SJCRH30 (cell line): Measurements from ENCODE around the gene CKAP2L. TPM values are rescaled to one million over a fixed set of nuclear protein-coding genes. Genes with fewer than 3 reads are reported as not detected.
A peak's percentile ranks its signal among the peaks of the same experiment; 100 is the strongest.

Experiments used
- DNase-seq, 2 experiments: peaks; one replicate each; pipeline ENCODE4 v3.0.0-alpha.2; 2015 to 2020
- H3K27ac ChIP-seq: fragments of 250-450 bp; sonication (Bioruptor Pico); 2 replicates; pipeline ENCODE4 v1.5.1; 2020; ENCODE audit warnings: mild to moderate bottlenecking, moderate library complexity
- H3K27me3 ChIP-seq: fragments of 250-450 bp; sonication (Bioruptor Pico); 2 replicates; pipeline ENCODE4 v1.5.1; 2020; ENCODE audit warnings: mild to moderate bottlenecking, moderate library complexity
- H3K36me3 ChIP-seq: fragments of 250-450 bp; sonication (Bioruptor Pico); 2 replicates; pipeline ENCODE4 v1.5.1; 2020; ENCODE audit warnings: mild to moderate bottlenecking, moderate library complexity
- H3K4me1 ChIP-seq: fragments of 250-450 bp; sonication (Bioruptor Pico); 2 replicates; pipeline ENCODE4 v1.5.1; 2020; ENCODE audit warnings: mild to moderate bottlenecking, moderate library complexity
- H3K4me3 ChIP-seq: fragments of 250-450 bp; sonication (Bioruptor Pico); 2 replicates; pipeline ENCODE4 v1.5.1; 2020; ENCODE audit warnings: mild to moderate bottlenecking, moderate library complexity
- H3K9me3 ChIP-seq: fragments of 250-450 bp; sonication (Bioruptor Pico); replicated peaks from 2 replicates; pipeline ENCODE4 v1.5.1; 2020; ENCODE audit warnings: mild to moderate bottlenecking, moderate library complexity
- total RNA-seq: library from RNA; depleted of rRNA; stranded (reverse); fragments of >200 nt; shearing (Covaris generic); gene quantifications from 2 replicates; pipeline ENCODE4 v1.2.3, GENCODE V29; 2014

CKAP2L gene
- total RNA-seq, 1 experiment from 2014 or later: 33.7 TPM

DNA sequence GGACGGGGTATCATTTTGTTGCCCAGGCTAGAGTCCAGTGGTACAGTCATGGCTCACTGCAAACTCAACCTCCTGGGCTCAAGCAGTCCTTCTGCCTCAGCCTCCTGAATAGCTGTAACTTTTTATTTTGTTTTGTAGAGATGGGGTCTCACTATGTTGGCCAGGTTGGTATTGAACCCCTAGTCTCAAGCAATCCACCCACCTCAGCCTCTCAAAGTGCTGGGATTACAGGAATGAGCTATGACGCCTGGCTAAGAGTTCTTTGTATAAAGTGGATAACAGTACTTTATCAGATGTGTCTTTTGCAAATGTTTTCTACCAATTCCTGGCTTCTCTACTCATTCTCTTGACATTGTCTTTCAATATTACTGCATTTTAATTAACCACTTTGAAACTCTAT, 60.7 kb downstream of the CKAP2L start:
- H3K4me3 ChIP-seq: no peak overlapping the region
- H3K27ac ChIP-seq: no peak overlapping the region
- H3K36me3 ChIP-seq: no peaks in the 10 kb centered on the region
- DNase-seq: no peak
- H3K4me1 ChIP-seq: no peaks in the 10 kb centered on the region
- H3K9me3 ChIP-seq: no peaks in the 10 kb centered on the region
- H3K27me3 ChIP-seq: no peaks in the 10 kb centered on the region; the same call in 1 of the 2 replicates

DNA sequence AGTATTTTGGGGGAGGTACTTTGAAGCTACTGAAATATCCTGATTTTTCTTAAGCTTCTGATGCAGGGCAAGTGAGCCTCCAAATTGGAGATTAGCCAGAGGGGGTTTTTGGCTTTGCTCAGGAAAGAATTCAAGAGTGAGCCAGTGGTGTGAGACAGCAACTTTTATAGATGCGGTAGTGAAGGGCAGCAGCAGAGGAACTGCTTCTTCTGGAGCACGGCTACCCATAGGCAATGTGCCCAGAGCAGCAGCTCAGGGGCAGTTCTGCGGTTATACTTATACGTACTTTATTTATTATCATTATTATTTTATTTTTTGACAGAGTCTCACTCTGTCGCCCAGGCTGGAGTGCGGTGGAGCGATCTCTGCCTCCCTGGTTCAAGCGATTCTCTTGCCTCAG, 63.4 kb downstream of the CKAP2L start:
- DNase-seq: no peak
- no peaks in the 10 kb centered on the region for H3K27me3 ChIP-seq
- H3K4me3 ChIP-seq: no peak overlapping the region

DNA sequence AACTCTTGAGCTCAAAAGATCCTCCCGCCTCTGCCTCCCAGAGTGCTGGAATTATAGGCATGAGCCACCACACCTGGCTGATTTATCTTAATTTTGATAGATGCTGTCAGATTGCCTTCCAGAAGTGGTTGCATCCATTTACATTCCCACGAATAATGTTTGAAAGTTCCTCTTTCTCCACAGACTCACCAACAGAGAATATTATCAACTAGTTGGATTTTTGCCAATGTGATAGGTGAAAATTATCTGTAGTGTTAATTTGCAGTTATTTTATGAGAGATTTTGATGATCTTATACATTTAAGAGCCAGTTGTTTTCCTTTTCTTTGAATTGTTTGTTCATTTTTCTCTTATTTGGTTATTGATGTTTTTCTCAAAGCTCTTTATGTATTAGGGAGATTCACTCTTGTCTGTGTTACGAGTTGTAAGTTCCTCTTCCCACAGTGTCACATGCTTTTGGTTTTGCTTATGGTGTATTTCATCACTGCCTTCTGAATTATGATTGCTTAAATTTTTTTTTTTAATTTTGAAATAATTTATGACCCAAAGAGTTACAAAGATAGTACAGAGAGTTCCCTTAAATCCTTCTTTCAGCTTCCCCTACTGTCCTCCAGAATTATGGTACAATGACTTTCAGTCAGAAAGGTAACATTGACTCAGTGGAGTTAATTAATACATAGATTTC, 64.3 kb downstream of the CKAP2L start:
- Histone ChIP-seq H3K4me3 (no peak overlapping the region), H3K27me3 (no peaks in the 10 kb centered on the region), H3K36me3 (no peaks in the 10 kb centered on the region), H3K9me3 (no peaks in the 10 kb centered on the region), H3K4me1 (no peaks in the 10 kb centered on the region), H3K27ac (no peak overlapping the region)
- DNase-seq: no peak

More for the DNA sequence above, 63.4 kb downstream of the CKAP2L start:
- H3K9me3 ChIP-seq: no peaks in the 10 kb centered on the region
- no peaks in the 10 kb centered on the region for H3K4me1 ChIP-seq
- H3K27ac ChIP-seq: no peak overlapping the region
- H3K36me3 ChIP-seq: no peaks in the 10 kb centered on the region

DNA sequence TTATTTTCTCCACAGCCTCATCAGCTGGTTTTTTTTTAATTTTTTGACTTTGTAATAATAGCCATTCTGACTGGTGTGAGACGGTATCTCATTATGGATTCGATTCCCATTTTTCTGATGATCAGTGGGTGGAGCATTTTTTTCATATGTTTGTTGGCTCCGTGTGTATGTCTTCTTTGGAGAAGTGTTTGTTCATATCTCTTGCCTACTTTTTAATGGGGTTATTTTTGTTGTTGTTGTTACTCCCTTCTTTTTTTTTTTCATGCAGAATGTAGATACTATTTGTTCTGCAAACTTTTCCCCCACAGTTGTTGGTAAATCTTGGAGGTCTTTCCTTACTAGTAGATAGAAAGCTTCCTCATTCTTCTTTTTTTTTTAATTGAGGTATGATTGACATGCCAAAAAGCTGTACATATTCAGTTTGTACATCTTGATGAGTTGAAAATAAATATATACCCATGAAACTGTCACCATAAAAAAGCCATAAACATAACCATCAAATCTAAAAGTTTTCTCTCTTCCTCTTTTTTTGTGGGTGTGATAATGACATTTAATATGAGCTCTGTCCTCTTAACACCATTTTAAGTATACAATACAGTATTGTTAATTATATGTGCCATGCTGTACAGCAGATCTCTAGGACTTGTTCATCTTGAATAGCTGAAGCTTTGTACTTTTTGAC, 65.4 kb downstream of the CKAP2L start:
- H3K4me1 ChIP-seq: no peaks in the 10 kb centered on the region
- H3K9me3 ChIP-seq: no peaks in the 10 kb centered on the region
- H3K36me3 ChIP-seq: no peaks in the 10 kb centered on the region
- no peak for DNase-seq
- H3K4me3 ChIP-seq: no peak overlapping the region
- H3K27me3 ChIP-seq: no peaks in the 10 kb centered on the region
- no peak overlapping the region for H3K27ac ChIP-seq

DNA sequence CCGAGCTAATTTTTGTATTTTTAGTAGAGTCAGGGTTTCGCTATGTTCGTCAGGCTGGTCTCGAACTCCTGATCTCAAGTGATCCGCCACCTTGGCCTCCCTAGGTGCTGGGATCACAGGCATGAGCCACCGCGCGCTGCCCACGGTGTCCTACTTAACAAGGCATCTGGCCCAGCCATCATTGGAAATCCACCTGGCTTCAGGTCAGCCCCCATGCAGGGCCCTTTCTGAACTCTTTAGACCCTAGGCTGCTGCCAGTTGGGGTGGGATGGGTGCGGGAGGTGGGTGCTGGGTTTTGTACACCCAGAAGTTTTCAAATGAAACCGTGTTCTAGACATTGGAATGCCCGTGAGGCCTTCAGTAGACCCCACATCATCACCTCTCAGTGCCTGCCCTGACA, 70.2 kb downstream of the CKAP2L start:
- Histone ChIP-seq H3K9me3 (no peaks in the 10 kb centered on the region), H3K27me3 (0 out of 2 replicates have a peak, but pooled peaks cover 3% of the 10 kb centered on the region), H3K4me3 (no peak overlapping the region), H3K4me1 (peaks cover 10% of the 10 kb centered on the region), H3K27ac (no peak overlapping the region), H3K36me3 (no peaks in the 10 kb centered on the region)
- no peak for DNase-seq

DNA sequence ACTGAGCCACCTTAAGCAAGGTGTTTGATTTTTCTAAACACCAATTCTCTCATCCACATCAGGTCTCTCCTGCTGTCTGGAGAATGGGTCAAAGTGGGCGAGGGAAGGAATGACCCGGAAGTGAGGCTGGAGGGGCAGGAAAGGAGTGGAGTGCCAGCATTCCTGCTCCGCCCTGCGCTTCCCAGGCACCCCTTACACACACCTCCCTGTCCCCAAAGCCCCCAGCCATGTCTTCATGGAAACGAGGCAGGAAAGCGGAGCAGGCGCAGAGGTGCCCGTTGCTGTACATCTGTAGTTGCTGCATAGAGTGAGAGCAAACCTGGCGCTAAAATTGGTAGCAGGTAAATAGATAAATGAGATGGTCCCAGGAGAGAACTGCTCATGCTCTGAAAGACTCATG, 70.8 kb downstream of the CKAP2L start:
- H3K4me1 ChIP-seq: peaks cover 10% of the 10 kb centered on the region
- DNase-seq: no peak
- H3K9me3 ChIP-seq: no peaks in the 10 kb centered on the region
- H3K36me3 ChIP-seq: no peaks in the 10 kb centered on the region
- H3K27ac ChIP-seq: no peak overlapping the region
- H3K27me3 ChIP-seq: 0 out of 2 replicates have a peak, but pooled peaks cover 3% of the 10 kb centered on the region
- no peak overlapping the region for H3K4me3 ChIP-seq

DNA sequence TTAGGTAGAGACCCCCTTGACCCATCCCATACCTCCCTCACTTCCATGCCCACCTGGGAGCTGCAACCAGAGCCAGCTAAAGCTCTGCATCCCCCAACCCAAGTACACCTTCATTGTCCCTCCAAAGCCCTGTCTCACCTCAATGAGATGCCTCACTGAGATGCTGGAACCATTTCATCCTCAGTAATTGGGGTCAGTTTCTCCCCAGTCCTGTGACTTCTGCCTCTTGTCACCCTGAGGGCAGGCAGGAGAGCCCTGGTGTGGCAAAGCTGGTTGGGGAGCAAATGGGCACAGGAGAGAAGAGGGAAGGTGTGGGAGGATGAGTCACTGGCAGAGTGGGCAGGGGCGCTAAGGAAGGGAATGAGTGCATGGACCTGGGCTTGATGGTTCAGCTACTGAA, 71.5 kb downstream of the CKAP2L start:
- H3K4me3 ChIP-seq: no peak overlapping the region
- peaks cover 10% of the 10 kb centered on the region for H3K4me1 ChIP-seq
- no peaks in the 10 kb centered on the region for H3K9me3 ChIP-seq
- no peak for DNase-seq
- no peaks in the 10 kb centered on the region for H3K36me3 ChIP-seq
- 0 out of 2 replicates have a peak, but pooled peaks cover 3% of the 10 kb centered on the region for H3K27me3 ChIP-seq
- H3K27ac ChIP-seq: no peak overlapping the region

DNA sequence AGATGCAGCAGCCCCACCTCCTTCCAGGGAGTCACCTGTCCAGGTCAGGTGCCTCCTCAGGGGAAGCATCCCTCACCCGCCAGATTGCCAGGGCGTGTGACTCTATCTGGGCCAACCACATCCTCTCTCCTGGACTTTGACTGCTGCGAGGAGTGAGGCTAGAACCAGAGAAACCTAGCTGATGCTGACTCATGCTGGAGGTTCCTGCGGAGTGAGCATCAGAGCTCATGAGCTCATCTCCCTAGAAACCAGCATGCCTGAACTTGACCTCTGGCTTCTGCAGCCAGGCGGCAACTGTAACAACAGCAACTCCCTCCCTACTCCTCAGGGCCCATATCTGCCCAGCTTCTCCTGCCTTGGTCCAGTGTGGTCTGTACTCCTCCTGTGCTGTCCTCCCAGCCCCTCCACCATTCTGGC, 71.9 kb downstream of the CKAP2L start:
- DNase-seq: peak; percentile 67 to 69
- H3K27me3 ChIP-seq: 0 out of 2 replicates have a peak, but pooled peaks cover 3% of the 10 kb centered on the region
- no peak overlapping the region for H3K27ac ChIP-seq
- no peaks in the 10 kb centered on the region for H3K9me3 ChIP-seq
- H3K4me1 ChIP-seq: peaks cover 10% of the 10 kb centered on the region
- no peaks in the 10 kb centered on the region for H3K36me3 ChIP-seq
- H3K4me3 ChIP-seq: no peak overlapping the region

DNA sequence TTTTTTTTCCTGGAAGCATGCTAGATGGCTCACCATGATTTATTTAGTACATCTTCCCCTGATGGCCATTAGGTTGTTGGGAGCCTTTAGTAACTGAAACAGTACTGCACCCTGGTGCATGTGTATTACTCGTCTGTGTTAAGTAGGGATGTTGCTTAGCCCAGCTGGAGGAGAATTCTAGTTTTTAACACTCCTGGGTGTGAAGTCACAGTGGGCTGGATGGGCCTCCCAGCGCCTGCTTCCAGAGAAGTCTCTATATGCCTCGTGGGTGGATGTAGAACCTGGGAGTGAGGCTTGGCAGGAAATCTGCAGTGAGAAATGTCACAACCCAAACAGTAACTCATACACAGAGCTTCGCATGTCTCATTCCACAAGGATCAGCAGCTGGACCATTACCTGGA, 72.5 kb downstream of the CKAP2L start:
- no peaks in the 10 kb centered on the region for H3K36me3 ChIP-seq
- no peak for DNase-seq
- no peaks in the 10 kb centered on the region for H3K9me3 ChIP-seq
- peaks cover 10% of the 10 kb centered on the region for H3K4me1 ChIP-seq
- H3K27me3 ChIP-seq: 0 out of 2 replicates have a peak, but pooled peaks cover 3% of the 10 kb centered on the region
- no peak overlapping the region for H3K27ac ChIP-seq
- H3K4me3 ChIP-seq: no peak overlapping the region

DNA sequence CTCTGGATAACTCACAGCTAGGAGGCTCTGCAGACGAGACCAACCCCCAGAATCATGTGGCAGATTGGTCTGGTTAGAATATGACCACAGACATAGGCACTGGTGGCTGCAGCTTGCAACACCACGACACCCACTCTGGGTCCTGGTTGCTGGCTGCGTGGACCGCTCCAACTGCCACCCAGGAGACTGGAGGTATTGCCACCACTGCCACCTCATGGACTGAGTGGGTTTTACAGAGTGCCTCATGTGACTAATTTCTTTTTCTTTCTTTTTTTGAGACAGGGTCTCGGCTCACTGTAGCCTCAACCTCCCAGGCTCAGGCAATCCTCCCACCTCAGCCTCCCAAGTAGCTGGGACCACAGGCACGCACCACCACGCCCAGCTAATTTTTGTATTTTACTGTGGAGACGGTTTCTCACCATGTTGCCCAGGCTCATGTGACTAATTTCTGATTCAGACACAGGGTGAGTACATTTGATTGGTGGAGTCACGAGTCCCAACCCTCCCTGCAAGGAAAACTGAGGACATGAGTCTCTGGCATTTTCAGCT, 73.5 kb downstream of the CKAP2L start:
- no peak overlapping the region for H3K4me3 ChIP-seq
- peaks cover 10% of the 10 kb centered on the region for H3K4me1 ChIP-seq
- no peaks in the 10 kb centered on the region for H3K9me3 ChIP-seq
- no peak overlapping the region for H3K27ac ChIP-seq
- peak; percentile 46 to 58 for DNase-seq
- no peaks in the 10 kb centered on the region for H3K36me3 ChIP-seq
- 0 out of 2 replicates have a peak, but pooled peaks cover 3% of the 10 kb centered on the region for H3K27me3 ChIP-seq

DNA sequence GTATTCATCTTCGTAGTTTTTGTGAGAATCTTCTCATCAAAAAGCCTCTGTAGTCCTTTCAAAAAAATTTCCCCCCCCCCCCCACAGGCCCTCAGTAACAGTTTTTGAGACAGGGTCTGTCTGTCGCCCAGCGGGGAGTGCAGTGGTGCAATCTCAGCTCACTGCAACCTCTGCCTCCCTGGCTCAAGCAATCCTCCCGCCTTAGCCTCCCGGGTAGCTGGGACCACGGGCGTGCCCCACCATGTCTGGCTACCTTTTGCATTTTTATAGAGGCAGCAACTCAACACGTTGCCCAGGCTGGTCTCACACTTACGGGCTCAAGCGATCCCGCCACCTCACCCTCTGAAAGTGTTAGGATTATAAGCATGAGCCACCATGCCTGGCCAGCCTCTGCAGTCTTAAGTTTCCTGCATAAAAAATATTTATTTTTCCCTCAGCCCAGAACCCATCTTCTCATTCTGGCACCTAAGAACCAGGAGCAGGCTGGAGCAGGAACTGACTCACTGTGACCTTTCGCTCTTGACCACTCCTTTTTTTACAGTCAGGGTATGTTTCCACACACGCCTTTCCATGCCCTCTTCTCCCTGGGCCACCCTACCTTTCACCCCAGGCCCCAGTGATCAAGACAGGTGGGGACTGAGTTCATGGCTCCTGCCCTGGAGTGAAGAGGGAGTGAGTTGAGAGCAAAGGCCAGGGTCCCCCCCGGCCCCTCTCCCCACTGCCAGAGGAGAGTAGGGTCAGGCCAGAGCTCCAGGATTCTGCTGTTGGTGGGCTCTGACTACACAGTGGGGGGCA, 76.1 kb downstream of the CKAP2L start:
- H3K27me3 ChIP-seq: 0 out of 2 replicates have a peak, but pooled peaks cover 3% of the 10 kb centered on the region
- H3K4me3 ChIP-seq: no peak overlapping the region
- no peaks in the 10 kb centered on the region for H3K9me3 ChIP-seq
- H3K27ac ChIP-seq: no peak overlapping the region
- DNase-seq: no peak
- peaks cover 10% of the 10 kb centered on the region for H3K4me1 ChIP-seq
- no peaks in the 10 kb centered on the region for H3K36me3 ChIP-seq

DNA sequence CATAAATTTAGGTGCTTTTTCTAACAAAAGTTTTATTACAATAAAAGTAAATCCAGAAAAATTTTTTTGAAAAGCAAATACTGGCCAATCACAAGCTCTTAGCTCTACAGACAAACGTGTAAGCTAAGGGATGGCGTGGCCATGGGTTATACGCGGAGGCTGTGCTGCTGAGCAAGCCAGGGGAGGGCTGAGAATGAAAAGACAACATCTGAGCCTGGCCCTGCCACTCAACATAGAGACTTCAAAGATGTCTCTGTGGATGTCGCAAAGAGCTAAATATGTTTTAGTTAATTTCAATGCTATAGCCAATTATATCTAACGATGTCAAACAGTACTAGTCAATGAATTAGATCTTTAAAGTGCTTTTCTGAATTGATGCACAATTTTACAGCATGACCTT, 76.9 kb downstream of the CKAP2L start:
- H3K36me3 ChIP-seq: no peaks in the 10 kb centered on the region
- peaks cover 5% of the 10 kb centered on the region for H3K4me1 ChIP-seq
- H3K27ac ChIP-seq: no peak overlapping the region
- no peaks in the 10 kb centered on the region for H3K9me3 ChIP-seq
- 0 out of 2 replicates have a peak, but pooled peaks cover 3% of the 10 kb centered on the region for H3K27me3 ChIP-seq
- DNase-seq: no peak
- no peak overlapping the region for H3K4me3 ChIP-seq
